Fibroblast of lung (primary cell): ENCODE measurements around the gene ZBTB43. TPM values are rescaled to one million over a fixed set of nuclear protein-coding genes. Genes with fewer than 3 reads are reported as not detected.

ENCODE experiments used
- DNase-seq, 2 donors: peaks; one replicate each; pipeline versions ENCODE4 v3.0.0 to v3.0.0-alpha.2; 2010; ENCODE audit warnings: low read depth in 2 of 2
- H2AFZ ChIP-seq: 2 replicates; pipeline ENCODE4 v1.5.1; 2012; ENCODE audit warnings: low read length, control low read depth, inconsistent platforms
- H3K27ac ChIP-seq: 2 replicates; pipeline ENCODE4 v1.5.1; 2011; ENCODE audit warnings: low read length, control low read depth; ENCODE audit not compliant: insufficient read depth
- H3K27me3 ChIP-seq: 2 replicates; pipeline ENCODE4 v1.5.1; 2011; ENCODE audit warnings: mild to moderate bottlenecking, low read length; ENCODE audit not compliant: control insufficient read depth, insufficient read depth
- H3K36me3 ChIP-seq: 2 replicates; pipeline ENCODE4 v1.5.1; 2011; ENCODE audit warnings: low read length; ENCODE audit not compliant: control insufficient read depth, insufficient read depth
- H3K4me1 ChIP-seq: 2 replicates; pipeline ENCODE4 v1.5.1; 2011; ENCODE audit warnings: low read length; ENCODE audit not compliant: control insufficient read depth, insufficient read depth; ENCODE audit errors: extremely low read depth
- H3K4me2 ChIP-seq: 2 replicates; pipeline ENCODE4 v1.5.1; 2011; ENCODE audit warnings: low read length, control low read depth; ENCODE audit not compliant: insufficient read depth; ENCODE audit errors: extremely low read depth
- H3K4me3 ChIP-seq, 4 experiments: fragments of 200-600 bp in 1 of 4; sonication (generic) in 1 of 4; replicated peaks in 1 of 4; 2 replicates each; pipeline ENCODE4 v1.5.1; 2011 to 2016; ENCODE audit warnings: low read length in 4 of 4, low read depth in 3 of 4, mild to moderate bottlenecking in 3 of 4, control low read depth in 2 of 4, inconsistent platforms in 1 of 4, mixed read lengths in 1 of 4; ENCODE audit not compliant: insufficient read depth in 1 of 4; ENCODE audit errors: control extremely low read depth in 1 of 4
- H3K79me2 ChIP-seq: 2 replicates; pipeline ENCODE4 v1.5.1; 2012; ENCODE audit warnings: mild to moderate bottlenecking, low read length, inconsistent platforms; ENCODE audit not compliant: control insufficient read depth, insufficient read depth
- H3K9ac ChIP-seq: 2 replicates; pipeline ENCODE4 v1.5.1; 2011; ENCODE audit warnings: mild to moderate bottlenecking, low read length, control low read depth; ENCODE audit not compliant: insufficient read depth
- H3K9me3 ChIP-seq: 2 replicates; pipeline ENCODE4 v1.5.1; 2012; ENCODE audit warnings: low read depth, low read length; ENCODE audit not compliant: control insufficient read depth, insufficient read depth
- H4K20me1 ChIP-seq: 2 replicates; pipeline ENCODE4 v1.5.1; 2011; ENCODE audit warnings: low read length; ENCODE audit not compliant: control insufficient read depth, insufficient read depth; ENCODE audit errors: extremely low read depth
- EZH2 ChIP-seq: IDR thresholded peaks from 2 replicates; pipeline ENCODE4 v1.5.1; 2012; ENCODE audit warnings: low read length, control low read depth, mild to moderate bottlenecking; ENCODE audit errors: missing control alignments
- polyA plus RNA-seq, 2 donors: library from polyadenylated mRNA; depleted of rRNA in 1 of 2; stranded (reverse) in 1 of 2; unstranded in 1 of 2; fragments of >200 nt; gene quantifications; 2 replicates each; pipeline ENCODE4 v1.2.1, GENCODE V29; 2011 to 2012; ENCODE audit warnings: missing spikeins in 1 of 2
- total RNA-seq: library from RNA; depleted of rRNA; stranded (reverse); fragments of >200 nt; gene quantifications from 2 replicates; pipeline ENCODE4 v1.2.1, GENCODE V29; 2014
- TF ChIP-seq, protein P1 (sequence below), 2 donors: IDR thresholded peaks in 1 of 2; conservative IDR thresholded peaks in 1 of 2; 1 replicate in 1 of 2; 2 replicates in 1 of 2; pipeline ENCODE4 v1.5.1; 2011 to 2012; ENCODE audit warnings: low read length in 2 of 2, control low read depth in 1 of 2, inconsistent platforms in 1 of 2, low read depth in 1 of 2, mild to moderate bottlenecking in 1 of 2

ZBTB43 gene
- total and polyA plus RNA-seq, 2 donors (not counting 1 experiment from before 2014, with no cell fraction given), result 6.8 to 12.6 TPM

DNA sequence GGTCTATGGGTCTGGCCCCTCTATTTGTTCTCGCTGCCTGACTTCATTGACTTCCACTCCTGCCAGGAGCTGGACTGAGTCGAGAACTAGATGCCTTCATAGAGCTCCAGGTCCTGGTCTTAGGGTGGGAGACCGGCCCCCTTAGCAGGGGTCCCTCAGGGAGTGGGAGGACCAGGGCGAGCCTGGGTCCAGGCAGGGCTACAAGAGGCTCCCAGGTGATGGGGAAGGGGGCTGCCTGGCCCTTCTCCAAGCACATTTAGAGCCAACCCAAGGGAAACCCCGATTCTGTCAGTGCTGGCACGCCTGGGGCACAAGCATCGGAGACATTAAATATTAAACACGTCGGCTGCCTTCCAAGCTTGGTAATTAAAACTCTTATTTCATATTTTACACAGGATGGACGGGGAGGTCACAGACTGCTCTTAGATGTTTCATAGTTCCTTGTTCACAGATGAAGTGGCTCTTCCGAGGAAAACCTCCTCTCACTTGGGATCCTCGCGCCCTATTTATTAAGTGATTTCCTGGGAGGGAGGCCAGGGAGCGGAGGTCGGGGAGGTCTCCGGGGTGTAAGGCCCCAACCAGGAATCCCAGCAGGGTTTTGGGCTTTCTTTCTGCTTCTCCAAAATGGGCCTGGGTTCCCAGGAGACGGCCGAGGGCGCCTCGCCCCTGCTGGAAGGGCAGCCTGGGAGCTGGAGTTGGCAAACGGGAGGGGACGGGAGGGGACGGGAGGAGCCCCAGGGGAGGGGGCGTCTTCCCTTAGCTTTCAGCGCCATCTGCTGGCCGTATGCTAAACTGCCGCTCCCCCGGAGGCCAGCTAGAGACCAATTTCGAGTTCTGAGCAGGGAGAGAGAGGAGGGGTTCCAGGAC is 23.4 kb upstream of the ZBTB43 start:
- peak; percentile 49 to 70 for DNase-seq
- TF ChIP-seq, protein P1, sequence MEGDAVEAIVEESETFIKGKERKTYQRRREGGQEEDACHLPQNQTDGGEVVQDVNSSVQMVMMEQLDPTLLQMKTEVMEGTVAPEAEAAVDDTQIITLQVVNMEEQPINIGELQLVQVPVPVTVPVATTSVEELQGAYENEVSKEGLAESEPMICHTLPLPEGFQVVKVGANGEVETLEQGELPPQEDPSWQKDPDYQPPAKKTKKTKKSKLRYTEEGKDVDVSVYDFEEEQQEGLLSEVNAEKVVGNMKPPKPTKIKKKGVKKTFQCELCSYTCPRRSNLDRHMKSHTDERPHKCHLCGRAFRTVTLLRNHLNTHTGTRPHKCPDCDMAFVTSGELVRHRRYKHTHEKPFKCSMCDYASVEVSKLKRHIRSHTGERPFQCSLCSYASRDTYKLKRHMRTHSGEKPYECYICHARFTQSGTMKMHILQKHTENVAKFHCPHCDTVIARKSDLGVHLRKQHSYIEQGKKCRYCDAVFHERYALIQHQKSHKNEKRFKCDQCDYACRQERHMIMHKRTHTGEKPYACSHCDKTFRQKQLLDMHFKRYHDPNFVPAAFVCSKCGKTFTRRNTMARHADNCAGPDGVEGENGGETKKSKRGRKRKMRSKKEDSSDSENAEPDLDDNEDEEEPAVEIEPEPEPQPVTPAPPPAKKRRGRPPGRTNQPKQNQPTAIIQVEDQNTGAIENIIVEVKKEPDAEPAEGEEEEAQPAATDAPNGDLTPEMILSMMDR (conservative IDR thresholded peaks at IDR 0.05 in 1 of 2, IDR thresholded peaks at IDR 0.05 in 1 of 2; ENCODE audit: low read depth in 1 of 2, low read length in 2 of 2), result peak; percentile 88 to 91
- TF ChIP-seq EZH2, result no peak
- peak overlapping the region; percentile 25 for H3K4me2 ChIP-seq
- H3K9me3 ChIP-seq, result no peaks in the 10 kb centered on the region
- H3K27ac ChIP-seq, result no peak overlapping the region
- no peaks in the 10 kb centered on the region for H4K20me1 ChIP-seq
- peaks cover 3% of the 10 kb centered on the region for H3K27me3 ChIP-seq
- H3K79me2 ChIP-seq, result no peaks in the 10 kb centered on the region
- no peaks in the 10 kb centered on the region for H3K36me3 ChIP-seq
- H3K9ac ChIP-seq, result no peak overlapping the region
- H3K4me1 ChIP-seq, result no peaks in the 10 kb centered on the region
- H2AFZ ChIP-seq, result no peak overlapping the region
- peak overlapping the region in 2 of 4 experiments; percentile 3 to 28 for H3K4me3 ChIP-seq

DNA sequence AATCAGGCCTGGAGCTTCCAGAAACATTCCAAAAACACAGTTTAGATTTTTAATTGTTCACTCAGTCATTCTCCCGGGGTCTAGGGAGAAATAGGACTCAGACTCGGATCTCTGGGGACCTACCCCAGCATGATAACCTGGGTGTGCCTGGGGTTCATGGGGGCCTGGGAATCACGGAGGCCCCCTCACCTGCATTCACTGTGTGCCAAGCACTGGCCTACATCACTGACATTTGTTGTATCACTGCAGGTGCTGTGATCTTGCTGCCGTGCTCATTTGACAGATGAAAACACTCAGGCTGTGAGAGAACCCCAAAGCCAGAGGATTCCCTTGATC is 22.8 kb upstream of the ZBTB43 start:
- H3K9me3 ChIP-seq, result no peaks in the 10 kb centered on the region
- no peak for TF ChIP-seq EZH2
- TF ChIP-seq, protein P1 (conservative IDR thresholded peaks at IDR 0.05 in 1 of 2, IDR thresholded peaks at IDR 0.05 in 1 of 2; ENCODE audit: low read depth in 1 of 2, low read length in 2 of 2), result no peak
- H3K4me1 ChIP-seq, result no peaks in the 10 kb centered on the region
- peaks cover 3% of the 10 kb centered on the region for H3K27me3 ChIP-seq
- H4K20me1 ChIP-seq, result no peaks in the 10 kb centered on the region
- H3K9ac ChIP-seq, result no peak overlapping the region
- no peak overlapping the region for H3K4me2 ChIP-seq
- H3K27ac ChIP-seq, result no peak overlapping the region
- H3K36me3 ChIP-seq, result no peaks in the 10 kb centered on the region
- DNase-seq, result no peak
- no peak overlapping the region for H2AFZ ChIP-seq
- no peak overlapping the region for H3K4me3 ChIP-seq
- H3K79me2 ChIP-seq, result no peaks in the 10 kb centered on the region

DNA sequence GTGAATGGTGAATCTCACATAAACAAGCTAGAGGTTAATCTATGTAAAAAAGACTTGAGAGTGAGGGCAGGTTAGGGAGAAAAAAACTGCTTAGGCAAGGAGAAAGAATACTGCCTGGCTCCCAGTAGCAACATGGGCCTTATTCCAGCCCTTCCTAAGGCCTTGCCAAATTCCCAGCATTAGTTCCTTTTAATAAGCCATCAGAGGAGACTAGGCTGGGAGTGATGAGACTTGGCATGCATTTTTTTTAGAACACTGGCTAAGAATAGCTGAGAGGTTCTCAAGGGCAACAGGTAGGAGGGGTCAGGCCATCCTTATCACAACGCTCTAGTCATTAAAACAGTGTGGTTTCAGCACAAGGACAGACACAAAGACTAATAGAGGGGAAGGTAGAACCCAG is 20.9 kb upstream of the ZBTB43 start:
- H3K36me3 ChIP-seq, result no peaks in the 10 kb centered on the region
- H3K27ac ChIP-seq, result no peak overlapping the region
- H3K4me3 ChIP-seq, result no peak overlapping the region
- TF ChIP-seq EZH2, result no peak
- TF ChIP-seq, protein P1 (conservative IDR thresholded peaks at IDR 0.05 in 1 of 2, IDR thresholded peaks at IDR 0.05 in 1 of 2; ENCODE audit: low read depth in 1 of 2, low read length in 2 of 2), result no peak
- no peak overlapping the region for H2AFZ ChIP-seq
- no peaks in the 10 kb centered on the region for H4K20me1 ChIP-seq
- H3K9ac ChIP-seq, result no peak overlapping the region
- no peaks in the 10 kb centered on the region for H3K79me2 ChIP-seq
- no peak for DNase-seq
- H3K27me3 ChIP-seq, result peaks cover 6% of the 10 kb centered on the region
- no peaks in the 10 kb centered on the region for H3K9me3 ChIP-seq
- no peaks in the 10 kb centered on the region for H3K4me1 ChIP-seq
- H3K4me2 ChIP-seq, result no peak overlapping the region
